ENCODE results near the gene NFATC1.

Gene NFATC1

DNA sequence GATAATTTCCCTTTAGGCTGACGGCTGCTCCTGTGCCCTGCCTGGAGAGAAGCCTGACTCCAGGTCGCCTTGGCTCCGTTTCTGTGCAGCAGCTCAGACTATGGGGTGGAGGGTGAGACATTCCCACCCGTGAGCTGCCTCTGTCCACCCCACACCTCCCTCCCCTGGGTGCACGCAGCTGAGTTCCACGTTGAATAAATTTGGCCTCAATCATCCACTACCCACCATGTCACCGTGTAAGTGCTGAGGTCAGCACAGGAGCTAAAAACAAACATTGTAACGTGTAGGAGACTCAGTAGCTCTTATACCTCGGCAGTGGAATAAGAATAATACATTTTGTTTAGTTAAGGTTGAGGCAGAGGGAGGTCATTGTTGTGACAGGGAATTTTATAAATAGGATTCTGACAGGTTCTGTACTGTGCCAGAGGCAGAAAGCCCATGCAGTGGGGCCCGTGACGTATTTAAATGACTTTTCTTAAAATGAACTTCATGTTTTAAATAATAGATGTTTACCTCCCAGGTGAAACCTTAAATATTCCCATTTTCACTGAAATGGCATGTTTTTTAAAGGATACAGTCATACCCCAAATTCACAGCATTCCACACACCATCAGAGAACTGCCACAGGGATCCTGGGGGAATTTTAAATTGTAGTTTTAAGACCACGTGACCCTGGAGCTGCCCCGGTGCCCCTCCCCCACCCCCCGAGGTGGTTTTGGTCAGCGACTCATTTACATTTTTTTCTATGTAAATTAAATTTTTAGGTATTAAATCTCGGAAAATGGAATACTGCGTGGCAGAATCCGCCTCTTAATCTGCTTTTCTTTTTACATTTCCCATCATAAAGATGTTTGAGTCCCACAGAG is 50.2 kb downstream of the NFATC1 start:
- DNase-seq, result no peak

GRCh38 chr18:79446931-79447330 is 51.2 kb downstream of the NFATC1 start:
- no peak for DNase-seq

- no peak for DNase-seq
Measured at GRCh38 chr18:79447703-79448367, 52.1 kb downstream of the NFATC1 start.

DNA sequence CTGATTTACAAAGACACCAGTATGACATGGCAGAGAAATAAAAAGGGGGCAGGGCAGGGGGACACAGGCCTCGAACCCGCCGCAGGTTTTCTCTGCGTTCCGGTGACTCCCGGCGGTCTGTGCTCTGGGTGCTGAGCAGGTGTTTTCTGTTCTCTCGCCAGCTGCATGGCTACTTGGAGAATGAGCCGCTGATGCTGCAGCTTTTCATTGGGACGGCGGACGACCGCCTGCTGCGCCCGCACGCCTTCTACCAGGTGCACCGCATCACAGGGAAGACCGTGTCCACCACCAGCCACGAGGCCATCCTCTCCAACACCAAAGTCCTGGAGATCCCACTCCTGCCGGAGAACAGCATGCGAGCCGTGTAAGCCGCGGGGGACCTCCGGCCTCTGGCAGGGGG is 52.9 kb downstream of the NFATC1 start:
- DNase-seq, result no peak

- DNase-seq, result no peak
Measured at GRCh38 chr18:79449551-79450288, 54.0 kb downstream of the NFATC1 start.

DNA sequence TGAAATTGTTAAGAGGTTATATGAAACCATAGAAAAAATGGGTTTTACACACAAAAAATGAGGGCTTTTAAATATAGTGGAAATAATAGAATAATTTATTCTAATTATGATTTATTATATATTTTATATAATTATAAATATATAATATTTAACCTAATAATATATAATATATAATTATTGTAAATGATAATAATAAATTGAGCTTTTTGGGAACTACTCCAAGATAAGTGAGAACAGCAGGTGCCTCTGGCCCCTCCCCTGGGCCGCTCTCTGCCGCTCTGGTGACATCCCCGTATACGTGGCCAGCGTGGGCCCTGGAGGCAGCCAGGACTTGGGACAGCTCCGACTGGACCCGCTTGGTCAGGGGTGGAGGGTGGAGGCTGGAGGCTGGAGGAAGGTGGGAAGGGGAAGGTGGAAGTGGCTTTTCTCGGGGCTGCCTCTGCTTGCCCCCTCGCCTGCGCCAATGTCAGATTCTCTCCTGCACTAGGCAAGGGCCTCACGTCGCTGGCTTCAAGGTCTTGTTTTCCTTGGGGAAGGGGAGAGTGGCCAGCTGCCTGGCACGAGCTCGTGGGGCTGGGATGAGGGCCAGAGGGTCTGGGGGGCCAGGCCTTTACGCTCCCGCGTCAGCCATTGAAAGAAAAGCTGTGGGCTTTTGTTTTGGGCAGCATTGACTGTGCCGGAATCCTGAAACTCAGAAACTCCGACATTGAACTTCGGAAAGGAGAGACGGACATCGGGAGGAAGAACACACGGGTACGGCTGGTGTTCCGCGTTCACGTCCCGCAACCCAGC is 54.8 kb downstream of the NFATC1 start:
- no peak for DNase-seq

DNA sequence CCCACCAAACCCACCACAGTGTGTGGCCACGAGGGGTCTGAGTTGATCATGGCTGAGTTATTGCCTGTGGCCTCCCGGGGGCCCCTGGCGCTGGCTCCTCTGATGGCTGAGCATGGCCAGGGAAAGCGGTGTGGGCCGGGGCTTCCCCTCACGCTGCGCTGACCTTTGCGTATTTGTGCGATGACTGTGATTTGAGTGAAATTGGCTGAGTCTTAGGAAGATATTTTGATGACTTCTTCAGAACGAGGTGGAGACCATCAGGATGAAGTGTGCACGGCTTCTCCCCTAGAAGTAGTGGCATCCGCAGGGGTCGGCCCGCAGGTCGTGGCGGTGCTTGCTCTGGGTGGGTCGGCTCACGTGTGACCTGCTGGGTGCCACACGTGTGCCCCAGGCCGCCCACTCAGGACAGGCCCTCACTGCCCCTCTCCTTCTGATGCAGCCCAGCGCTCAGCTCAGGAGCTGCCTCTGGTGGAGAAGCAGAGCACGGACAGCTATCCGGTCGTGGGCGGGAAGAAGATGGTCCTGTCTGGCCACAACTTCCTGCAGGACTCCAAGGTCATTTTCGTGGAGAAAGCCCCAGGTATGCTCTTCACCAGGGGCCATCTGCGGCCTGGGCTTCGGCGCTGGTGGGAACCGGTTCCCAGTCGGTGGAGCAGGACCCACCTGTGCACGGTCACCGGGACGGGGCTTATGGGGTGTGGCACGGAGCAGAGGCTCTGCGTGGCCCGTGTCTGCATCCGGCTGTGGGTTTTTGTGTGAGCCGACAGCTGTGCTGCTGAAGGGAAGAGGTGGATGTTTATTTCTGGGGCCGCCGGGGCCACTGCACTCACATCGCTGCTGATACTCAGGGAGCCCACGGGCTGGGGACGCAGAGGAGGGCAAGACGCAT is 55.8 kb downstream of the NFATC1 start:
- DNase-seq, result no peak

DNA sequence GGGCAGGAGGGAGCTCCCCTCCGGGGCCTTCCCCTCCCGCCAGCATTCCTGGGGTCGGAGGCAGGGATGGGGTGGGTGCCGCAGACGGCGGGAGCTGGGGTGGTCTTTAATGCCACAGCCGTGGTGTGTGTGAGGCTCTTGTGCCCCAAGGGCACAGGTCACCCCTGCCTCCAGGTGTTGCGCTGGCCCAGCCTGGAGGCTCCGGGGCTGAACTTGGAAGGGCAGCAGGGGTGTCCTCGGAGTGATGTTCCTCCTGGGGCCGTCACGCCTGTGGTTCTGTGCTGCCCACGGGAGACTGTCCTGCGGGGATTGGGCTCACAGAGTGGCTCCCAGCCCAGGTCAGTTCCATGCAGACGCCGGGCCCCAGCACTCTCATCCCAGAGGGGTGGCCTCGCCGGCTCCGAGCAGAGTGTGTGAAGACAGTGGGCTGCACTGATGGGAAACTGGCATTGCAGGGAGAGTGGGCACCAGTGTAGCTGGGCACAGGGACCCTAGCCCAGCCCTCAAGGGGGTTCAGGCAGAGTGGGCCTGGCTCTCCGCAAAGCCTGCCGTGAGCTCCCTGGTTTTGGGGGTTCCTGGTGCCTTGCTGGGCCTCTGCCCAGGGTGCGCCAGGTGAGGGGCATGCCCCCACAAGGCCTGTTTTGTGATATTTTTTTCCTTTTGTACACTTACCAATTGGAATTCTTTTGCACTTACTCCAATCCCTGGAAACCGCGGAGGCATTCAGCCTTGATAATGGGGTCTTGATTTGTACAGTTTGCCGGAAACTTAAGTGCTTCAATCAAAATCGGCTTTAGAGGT is 56.7 kb downstream of the NFATC1 start:
- no peak for DNase-seq

- DNase-seq, result no peak
Measured at GRCh38 chr18:79452991-79453645, 57.4 kb downstream of the NFATC1 start.

GRCh38 chr18:79453816-79454735 is 58.3 kb downstream of the NFATC1 start:
- DNase-seq, result no peak

GRCh38 chr18:79455261-79455660 is 59.5 kb downstream of the NFATC1 start:
- no peak for DNase-seq

DNA sequence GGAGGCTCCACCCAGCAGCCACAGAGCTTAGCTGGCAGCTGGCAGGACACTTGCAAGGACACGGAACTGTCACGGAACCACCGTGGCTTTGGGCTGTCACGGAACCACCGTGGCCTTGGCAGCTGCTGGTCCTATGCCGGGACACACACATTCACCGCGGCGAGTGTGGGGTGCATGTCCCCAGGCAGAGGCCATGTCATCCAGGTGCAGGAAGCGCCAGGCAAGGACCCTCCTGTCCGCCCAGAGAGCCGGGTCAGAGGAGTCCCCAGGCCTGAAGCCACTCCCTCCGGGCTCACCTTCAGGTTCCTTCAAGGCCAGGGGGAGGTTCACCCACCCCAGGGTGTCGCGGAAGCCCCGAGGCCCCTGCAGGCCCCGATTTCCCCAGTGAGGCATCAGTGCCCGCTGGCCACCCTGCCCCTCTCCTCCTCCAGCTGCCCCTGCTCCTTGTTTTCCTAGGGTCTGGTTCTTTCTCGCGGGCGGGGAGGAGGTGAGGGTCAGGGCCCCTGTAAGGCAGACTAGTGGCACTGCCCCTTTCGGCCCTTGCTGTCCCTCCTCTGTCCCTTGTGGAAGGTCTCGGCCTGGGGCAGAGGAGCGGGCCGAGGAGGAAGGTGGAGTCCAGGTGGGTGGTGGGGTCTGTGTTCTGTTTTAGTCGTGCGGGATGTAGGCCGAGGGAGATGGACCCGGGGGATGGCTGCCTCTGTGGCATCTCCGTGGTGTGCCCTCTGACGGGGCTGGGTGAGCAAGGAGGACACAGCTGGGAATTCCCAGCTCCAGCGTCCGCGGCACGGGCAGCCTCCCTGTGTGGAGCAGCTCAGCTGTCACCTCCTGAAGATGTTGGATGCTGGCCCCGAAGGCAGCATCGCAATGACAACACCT is 60.6 kb downstream of the NFATC1 start:
- DNase-seq, result no peak

DNA sequence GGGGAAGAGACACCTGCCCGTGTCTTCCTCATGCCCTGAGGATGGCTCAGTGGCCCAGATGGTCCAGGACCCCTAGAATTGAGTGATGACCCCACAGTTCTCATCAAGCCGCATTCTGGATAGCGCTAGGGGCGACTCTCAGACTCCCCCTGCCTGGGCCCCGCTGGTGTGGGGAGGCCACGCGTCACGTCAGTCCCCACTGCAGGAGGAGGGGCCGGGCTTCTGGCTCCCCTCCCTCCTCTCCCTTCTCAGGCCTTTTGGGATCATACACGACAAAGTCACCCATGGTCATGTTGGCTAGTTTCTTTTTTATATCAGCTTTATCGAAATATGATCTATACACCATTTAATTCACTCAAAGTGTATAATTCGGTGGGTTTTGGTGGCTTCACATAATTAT is 61.5 kb downstream of the NFATC1 start:
- DNase-seq, result no peak

DNA sequence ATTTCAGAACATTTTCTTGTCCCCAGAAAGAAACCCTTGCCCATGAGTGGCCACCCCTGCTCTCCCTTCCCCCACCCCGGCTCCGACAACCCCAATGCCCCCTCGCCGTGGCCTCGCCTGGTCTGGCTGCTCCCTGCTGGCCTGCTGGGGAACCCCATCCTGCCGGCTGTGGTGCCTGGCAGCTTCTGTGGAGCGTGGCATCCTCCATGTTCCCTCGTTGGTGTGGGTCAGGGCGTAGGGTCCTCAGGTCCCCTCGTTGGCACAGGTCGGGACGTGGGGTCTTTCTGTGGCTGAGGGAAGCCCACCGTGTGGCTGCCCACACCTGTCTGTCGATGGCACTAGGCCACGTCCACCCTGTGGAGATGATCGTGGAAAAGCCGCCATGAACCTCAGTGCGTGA is 61.9 kb downstream of the NFATC1 start:
- no peak for DNase-seq

DNA sequence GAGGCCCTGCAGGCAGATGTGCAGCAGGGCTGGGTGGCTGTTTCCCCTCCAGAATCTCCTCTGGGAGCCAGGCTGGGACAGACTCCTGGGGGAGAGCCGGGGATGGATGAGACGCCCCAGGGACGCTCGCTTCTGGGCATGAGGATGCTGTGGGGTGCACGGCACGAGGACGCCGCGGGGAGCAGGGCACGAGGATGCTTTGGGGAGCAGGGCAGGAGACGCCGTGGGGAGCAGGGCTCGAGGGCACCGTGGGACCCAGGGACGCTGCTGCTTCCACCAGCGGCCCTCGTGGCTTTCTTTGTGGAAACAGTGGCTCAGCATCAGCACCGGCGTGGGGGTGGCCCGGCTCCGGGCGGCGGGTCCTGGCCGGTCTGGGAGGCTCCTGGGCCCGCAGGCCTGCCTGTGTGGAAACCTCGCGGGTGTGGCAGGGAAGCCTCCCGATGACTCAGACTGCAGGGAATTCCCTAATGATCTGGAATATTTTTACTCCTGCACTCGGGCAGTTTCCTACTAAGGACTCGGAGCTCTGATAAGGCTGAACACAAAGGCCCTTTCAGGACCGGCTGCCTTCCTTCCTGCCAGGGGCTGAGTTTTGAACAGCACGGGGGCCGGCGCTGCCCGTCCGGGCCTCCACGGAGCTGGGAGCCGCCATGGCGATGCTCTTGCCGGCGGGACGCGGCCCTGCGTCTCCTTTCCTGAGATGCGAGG is 62.6 kb downstream of the NFATC1 start:
- DNase-seq, result no peak

- DNase-seq, result no peak
Measured at GRCh38 chr18:79458917-79459803, 63.4 kb downstream of the NFATC1 start.
